Measurements from ENCODE around the gene RGMA.

RGMA gene

GRCh38 chr15:93076875-93077274, 12.1 kb downstream of the RGMA start:
- ChIA-PET POLR2A (no interaction called here), CTCF (interaction anchor here (1.4 to 2.5 kb wide), 3 partner anchors 11 to 46 kb away, joined by 3 to 15 read pairs (median 4); no protein-coding TSS in a partner anchor)
- no peak for TF ChIP-seq CTCF (IDR thresholded peaks at IDR 0.05; ENCODE audit: control extremely low read depth, extremely low read depth, low read depth, missing control alignments)

DNA sequence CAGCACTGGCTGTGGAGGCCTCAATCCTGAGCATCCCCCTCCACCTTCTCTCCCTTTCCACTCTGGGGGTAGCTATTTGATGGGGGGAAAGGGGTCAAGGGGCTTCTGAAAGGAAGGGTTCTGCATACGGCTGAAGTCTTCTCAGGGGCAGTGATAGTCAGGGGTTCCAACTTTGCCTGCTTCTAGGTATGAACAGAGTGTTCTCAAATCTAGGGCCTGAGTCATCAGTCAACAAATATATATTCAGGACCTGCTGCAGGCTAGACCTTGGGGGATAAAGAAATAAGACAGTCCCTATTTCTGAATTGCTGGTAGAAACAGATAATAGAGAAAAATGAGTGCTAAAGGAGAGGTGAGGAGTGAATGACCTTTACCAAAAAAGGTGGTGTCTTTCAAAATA, 12.8 kb downstream of the RGMA start:
- CTCF ChIA-PET, result interaction anchor here (1.2 kb wide), 1 partner anchor 12 kb away, joined by 7 read pairs; the partner anchor contains the start of gene RGMA

More at GRCh38 chr15:93076875-93077274, 12.1 kb downstream of the RGMA start:
- no peak for DNase-seq (ENCODE audit: extremely low spot score)

GRCh38 chr15:93074599-93074998, 14.4 kb downstream of the RGMA start:
- no peak for TF ChIP-seq CTCF (IDR thresholded peaks at IDR 0.05; ENCODE audit: control extremely low read depth, extremely low read depth, low read depth, missing control alignments)
- ChIA-PET POLR2A (no interaction called here), CTCF (interaction anchor here (0.9 to 1.4 kb wide), 2 partner anchors 8 to 13 kb away, joined by 3 to 6 read pairs; no protein-coding TSS in a partner anchor)
- no peak for DNase-seq (ENCODE audit: extremely low spot score)

More for the DNA sequence above, 12.8 kb downstream of the RGMA start:
- DNase-seq (ENCODE audit: extremely low spot score), result no peak
- POLR2A ChIA-PET, result no interaction called here
- no peak for TF ChIP-seq CTCF (IDR thresholded peaks at IDR 0.05; ENCODE audit: control extremely low read depth, extremely low read depth, low read depth, missing control alignments)

DNA sequence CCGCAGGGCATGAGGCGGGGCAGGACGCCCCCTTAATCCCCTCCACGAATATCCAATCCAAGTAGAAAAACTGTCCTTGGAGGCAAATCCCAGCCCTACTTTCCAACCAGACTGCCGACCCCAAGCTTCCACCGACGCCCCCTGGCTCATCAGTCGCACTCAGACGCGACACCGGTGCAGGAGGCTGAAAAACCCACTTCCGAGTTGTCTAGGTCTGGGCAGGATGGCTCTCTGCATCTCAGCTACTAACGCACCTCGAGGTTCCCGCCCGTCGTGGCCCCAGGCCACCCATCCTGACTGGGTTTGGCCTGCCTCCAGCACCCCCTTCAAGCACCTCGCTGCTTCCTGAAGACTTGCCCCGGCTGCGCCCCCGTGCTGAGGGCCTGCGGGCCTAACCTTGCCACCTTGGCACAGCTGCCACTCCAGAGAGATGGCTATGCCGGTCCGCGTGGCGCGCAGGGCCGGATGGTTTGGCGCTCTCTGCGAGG, 15.5 kb downstream of the RGMA start:
- no peak for TF ChIP-seq CTCF (IDR thresholded peaks at IDR 0.05; ENCODE audit: control extremely low read depth, extremely low read depth, low read depth, missing control alignments)
- DNase-seq (ENCODE audit: extremely low spot score), result no peak
- POLR2A ChIA-PET, result no interaction called here
- CTCF ChIA-PET, result interaction anchor here (1.1 kb wide), 1 partner anchor 14 kb away, joined by 4 read pairs; no protein-coding TSS in a partner anchor

DNA sequence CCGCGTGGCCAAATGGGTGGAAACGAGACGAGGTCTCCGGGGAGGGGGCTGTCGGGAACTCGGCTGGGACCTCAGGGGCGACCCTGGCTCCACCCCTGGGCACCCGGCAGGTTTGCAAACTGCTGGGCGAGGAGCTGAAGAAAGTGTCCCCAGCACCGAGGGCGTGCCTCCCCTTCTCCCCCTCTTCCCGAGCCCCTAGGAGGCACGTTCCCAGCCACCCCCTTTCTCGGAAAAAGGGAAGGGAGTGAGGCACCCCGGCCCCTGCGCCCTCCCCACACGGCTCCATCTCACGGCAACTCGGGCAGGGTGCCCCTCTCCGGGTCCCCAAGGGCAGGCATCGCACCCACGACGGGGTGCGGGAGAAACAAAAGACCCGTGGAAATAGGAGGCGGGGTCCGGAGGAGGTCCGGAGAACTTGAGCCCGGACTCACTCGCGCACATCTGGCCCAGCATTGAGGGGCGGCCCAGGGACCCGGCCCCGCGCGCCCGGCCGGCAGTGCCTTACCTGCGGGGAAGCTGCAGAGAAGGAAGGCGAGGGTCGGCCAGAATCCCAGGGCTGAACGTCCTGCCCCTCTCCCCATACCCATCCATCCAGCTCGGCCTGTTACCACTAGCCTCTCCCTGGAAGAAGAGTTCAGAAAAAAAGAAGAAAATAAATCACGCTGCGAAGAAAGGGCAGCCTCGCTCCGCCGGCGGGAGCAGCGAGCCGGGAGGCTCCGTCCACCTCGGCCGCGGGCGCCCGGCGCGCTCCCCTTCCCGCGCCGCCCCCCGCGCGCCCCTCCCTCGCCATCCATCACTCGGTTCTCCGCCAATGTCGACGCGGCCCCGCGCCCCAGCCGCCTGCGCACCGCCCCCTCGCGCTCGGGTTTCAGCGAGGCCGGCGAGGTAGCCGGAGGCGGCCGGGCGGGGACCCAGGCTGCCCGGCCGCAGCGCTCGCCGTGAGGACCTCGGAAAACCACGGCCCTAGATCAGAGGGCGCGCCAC, 16.3 kb downstream of the RGMA start:
- CTCF ChIA-PET, result interaction anchor here (1.1 kb wide), 1 partner anchor 15 kb away, joined by 4 read pairs; no protein-coding TSS in a partner anchor
- DNase-seq (ENCODE audit: extremely low spot score), result no peak
- POLR2A ChIA-PET, result no interaction called here
- no peak for TF ChIP-seq CTCF (IDR thresholded peaks at IDR 0.05; ENCODE audit: control extremely low read depth, extremely low read depth, low read depth, missing control alignments)

GRCh38 chr15:93072011-93072410, 17.0 kb downstream of the RGMA start:
- ChIA-PET POLR2A (no interaction called here), CTCF (no interaction called here)
- TF ChIP-seq CTCF (IDR thresholded peaks at IDR 0.05; ENCODE audit: control extremely low read depth, extremely low read depth, low read depth, missing control alignments), result no peak
- no peak for DNase-seq (ENCODE audit: extremely low spot score)

Measured in GM10248 (cell line).